ENCODE measurements around the gene TMEM134.

DNA sequence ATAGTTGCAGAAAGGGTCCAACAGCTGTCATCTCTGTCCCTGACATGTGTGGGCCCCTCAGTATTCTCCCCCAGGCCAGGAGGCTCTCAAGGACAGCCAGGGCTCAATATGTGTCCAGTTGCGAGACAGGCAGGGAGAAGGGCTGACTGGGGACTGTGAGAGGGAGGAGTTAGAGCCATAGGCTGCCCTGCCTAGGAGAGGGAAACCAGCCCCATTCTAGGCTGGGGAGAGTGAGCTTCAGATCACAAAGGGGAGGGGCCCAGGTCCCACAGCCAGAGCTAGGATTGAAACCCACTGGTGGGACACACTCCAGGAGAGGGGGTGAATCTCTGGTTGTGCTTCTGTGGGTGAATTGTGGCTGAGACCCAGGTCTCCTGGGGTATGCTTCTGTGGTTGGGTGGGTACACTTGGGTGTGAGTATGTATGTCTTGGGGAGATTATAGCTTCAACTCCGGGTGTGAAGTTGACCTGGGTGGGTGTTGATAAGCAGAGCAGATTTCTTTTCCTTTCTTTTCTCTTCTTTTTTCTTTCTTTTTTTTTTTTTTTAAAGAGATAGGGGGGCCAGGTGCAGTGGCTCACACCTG, 55.7 kb downstream of the TMEM134 start:
- TF ChIP-seq, protein P1, sequence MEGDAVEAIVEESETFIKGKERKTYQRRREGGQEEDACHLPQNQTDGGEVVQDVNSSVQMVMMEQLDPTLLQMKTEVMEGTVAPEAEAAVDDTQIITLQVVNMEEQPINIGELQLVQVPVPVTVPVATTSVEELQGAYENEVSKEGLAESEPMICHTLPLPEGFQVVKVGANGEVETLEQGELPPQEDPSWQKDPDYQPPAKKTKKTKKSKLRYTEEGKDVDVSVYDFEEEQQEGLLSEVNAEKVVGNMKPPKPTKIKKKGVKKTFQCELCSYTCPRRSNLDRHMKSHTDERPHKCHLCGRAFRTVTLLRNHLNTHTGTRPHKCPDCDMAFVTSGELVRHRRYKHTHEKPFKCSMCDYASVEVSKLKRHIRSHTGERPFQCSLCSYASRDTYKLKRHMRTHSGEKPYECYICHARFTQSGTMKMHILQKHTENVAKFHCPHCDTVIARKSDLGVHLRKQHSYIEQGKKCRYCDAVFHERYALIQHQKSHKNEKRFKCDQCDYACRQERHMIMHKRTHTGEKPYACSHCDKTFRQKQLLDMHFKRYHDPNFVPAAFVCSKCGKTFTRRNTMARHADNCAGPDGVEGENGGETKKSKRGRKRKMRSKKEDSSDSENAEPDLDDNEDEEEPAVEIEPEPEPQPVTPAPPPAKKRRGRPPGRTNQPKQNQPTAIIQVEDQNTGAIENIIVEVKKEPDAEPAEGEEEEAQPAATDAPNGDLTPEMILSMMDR (IDR thresholded peaks at IDR 0.05; ENCODE audit: low read length): no peak
- TF ChIP-seq EZH2 (IDR thresholded peaks at IDR 0.05; ENCODE audit: borderline replicate concordance, low read length): no peak
